NCI-H187 treated with DMSO at 0.1 percent for 48 hours (cell line): Measurements from ENCODE around the gene ADAM8.

ENCODE experiments used
- DNase-seq: peaks from one replicate; lab custom pipeline; 2025; lab: John Stamatoyannopoulos, UW

Gene ADAM8

DNA sequence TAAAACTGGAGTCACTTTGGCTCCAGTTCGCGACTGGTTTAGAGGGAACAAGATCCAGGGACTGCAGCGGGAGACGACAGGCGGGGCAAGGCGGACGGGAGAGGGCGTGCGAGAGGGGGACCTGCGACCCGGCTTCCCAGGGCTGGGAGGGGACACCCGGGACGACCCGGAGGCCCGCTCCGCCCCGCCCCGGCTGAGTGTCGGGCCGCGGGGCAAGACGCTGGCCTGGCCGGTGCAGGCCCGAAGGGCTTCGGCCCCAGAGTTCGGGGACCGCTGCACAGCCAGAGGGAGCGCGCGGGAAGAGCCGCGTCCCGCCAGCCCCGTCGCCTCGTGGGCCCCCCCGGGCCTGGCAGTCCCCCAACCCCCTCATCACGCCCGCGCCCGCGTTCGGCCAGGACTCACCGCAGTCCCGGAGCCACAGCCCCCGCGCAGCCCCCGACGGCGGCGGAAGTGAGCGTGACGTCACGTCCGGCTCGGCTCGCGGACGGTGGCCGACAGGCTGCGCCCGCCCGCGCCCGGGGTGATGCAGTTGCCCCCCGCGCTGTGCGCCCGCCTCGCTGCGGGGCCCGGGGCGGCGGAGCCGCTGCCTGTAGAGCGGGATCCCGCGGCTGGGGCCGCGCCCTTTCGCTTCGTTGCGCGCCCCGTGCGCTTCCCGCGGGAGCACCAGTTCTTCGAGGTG is 31.9 kb upstream of the ADAM8 start, which contains the start of the genes TUBGCP2 and ZNF511:
TSS of gene TUBGCP2 (minus strand) at position 452 of the 679 bp plus-strand sequence. CDS start 5,931 bp downstream, outside the sequence.
TSS of gene ZNF511 (plus strand) at position 494 of the 679 bp plus-strand sequence. CDS start at position 524, 30 bp downstream.
- DNase-seq = no peak

DNA sequence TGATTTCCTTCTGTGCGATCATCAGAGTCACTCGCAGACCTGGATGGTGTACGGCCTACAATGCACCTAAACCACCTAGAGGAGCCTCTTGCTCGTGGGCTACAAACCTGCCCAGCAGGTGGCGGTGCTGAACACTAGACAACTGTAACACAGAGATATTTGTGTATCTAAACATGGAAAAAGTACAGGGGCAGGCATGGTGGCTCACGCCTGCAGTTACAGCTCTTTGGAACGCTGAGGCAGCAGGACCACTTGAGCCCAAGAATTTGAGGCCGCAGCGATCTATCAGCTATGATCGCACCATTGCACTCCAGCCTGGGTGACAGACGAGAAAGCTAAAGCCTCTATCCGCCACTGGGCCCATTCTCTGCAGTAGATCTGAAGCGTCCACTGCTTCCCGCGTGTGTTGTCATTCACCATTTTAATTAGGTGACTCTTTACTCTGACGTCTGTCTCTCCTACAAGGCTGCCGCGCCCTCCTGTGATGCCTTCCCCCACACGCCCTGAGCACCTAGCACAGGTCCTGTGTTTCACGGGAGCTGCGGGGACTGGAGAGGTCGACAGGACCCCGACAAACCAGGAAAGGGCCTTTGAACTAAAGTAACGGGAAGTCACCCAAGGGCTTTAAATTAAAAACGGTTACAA is 31.2 kb upstream of the ADAM8 start:
- no peak for DNase-seq

- DNase-seq = no peak
These were observed 30.3 kb upstream of the ADAM8 start for GRCh38 chr10:133306941-133307379.

- DNase-seq = no peak
These were observed 29.4 kb upstream of the ADAM8 start for GRCh38 chr10:133306097-133306476.

- DNase-seq = no peak
These were observed 26.5 kb upstream of the ADAM8 start for GRCh38 chr10:133303206-133303605.

- DNase-seq = no peak
These were observed 25.6 kb upstream of the ADAM8 start for GRCh38 chr10:133302230-133302629.

DNA sequence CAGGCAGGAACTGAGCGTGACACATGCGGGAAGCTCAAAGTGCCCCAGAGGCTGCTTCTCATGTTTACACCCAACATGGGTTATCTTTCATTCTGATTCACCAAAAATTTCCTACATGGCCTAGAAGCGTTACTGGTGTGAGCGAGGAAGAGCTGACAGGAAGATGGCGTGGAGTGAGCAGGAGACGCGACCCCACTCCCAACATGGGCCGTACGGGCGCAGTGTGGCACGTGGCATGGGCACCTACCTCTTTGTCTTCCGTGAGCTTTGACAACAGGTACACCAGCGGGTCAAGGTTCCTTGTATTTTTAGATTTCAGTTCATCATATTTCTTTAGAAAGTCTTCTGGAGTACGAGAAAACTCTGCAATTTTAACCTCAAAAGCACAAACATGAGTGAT is 23.1 kb upstream of the ADAM8 start:
- no peak for DNase-seq

- DNase-seq = no peak
These were observed 22.6 kb upstream of the ADAM8 start for GRCh38 chr10:133299224-133299623.

GRCh38 chr10:133298466-133298865 is 21.8 kb upstream of the ADAM8 start:
- DNase-seq = no peak

- no peak for DNase-seq
These were observed 20.8 kb upstream of the ADAM8 start for GRCh38 chr10:133297504-133297903.

DNA sequence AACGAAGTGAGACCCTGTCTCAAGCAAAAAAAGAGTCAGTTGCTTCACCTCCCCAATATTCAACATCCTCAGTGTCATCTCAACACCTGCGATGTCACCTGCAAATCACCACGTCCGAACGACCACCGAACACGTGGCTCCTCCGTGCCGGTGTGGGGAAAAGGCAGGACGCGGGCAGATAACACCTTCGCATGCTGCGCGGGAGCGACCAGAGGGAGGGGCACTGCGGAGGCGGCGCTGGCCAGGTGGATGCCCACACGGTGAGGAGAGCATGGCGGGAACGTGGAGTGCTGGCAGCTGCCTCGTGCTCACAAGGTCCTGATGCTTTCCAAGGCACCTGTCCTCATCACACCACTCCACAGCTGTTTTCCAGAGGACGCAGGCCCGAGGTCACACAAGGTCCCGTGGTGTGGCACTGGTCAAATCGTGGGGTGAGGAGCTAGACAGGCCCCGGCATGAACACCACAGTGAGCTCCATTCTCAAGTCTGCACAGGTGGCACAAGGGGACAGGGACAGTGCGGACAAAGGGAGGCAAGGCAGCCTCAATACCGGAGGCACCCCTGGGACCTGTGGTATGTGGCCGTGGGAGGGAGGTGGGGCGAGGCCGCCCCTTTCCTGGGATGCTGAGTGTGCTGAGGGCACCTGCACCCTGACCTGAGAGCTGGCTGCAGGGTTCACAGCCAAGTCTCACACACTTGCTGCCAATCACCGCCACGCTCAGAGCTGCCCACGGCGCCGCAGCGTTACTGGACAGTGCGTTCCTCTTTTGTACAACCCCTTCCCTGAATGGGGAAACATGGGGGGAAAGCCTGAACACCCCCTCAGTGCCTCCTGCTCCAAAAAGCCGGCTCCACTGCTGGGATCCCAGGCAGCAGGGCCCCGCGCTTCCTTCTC is 19.0 kb upstream of the ADAM8 start:
- no peak for DNase-seq

DNA sequence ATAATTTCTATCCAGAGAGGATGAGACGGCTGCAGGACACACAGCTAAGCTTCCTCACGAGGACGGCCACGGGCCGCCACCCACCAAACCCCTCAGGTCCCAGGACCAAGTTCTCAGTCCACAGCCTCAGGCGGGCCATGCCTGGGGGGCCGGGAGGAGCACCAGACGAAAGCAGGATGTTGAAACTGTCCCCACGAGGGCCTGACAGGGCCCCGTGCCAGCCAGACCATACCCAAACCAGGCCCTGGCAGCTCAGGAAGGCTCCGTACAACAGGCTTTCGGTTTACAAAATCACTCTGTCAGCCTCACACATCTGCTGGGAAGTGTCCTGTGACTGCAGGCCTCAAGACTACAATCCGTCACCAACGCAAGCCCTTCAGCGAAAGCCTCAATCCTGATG is 17.5 kb upstream of the ADAM8 start:
- no peak for DNase-seq

DNA sequence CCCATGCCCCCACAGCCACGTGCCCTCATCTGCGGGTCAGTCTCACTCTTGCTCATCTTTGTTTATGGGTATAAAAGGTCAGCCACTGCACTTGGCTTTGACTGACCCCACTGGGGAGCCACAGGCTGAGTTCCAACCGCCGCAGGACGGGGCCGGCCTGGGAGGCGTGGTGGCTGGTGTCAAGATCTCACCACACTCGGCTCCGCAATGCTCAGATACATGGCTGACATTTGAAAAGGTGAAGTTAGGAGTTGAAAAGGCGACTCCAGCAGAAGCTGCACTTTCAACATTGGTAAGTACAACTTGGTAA is 17.1 kb upstream of the ADAM8 start:
- DNase-seq = no peak

- no peak for DNase-seq
These were observed 16.5 kb upstream of the ADAM8 start for GRCh38 chr10:133292919-133293809.

GRCh38 chr10:133289761-133290160 is 13.1 kb upstream of the ADAM8 start:
- DNase-seq = no peak

GRCh38 chr10:133287832-133288500 is 11.3 kb upstream of the ADAM8 start:
- no peak for DNase-seq

DNA sequence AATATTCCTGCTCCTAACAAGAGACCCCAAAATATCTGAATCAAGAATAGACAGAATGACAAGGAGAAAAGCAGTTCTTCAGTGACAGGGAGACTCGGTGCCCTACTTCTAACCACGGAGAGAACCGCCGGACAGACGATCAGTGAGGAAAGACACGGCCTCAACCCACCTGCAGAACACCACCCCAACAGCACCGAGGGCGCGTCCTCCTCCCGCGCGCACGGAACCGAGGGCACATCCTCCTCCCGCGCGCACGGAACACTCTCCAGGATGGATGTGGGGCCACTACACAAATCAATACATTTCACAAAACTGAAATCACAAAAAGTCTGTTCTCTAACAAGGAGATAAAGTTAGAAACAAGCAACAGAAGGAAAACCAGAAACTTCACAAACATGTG is 9.7 kb upstream of the ADAM8 start:
- no peak for DNase-seq

DNA sequence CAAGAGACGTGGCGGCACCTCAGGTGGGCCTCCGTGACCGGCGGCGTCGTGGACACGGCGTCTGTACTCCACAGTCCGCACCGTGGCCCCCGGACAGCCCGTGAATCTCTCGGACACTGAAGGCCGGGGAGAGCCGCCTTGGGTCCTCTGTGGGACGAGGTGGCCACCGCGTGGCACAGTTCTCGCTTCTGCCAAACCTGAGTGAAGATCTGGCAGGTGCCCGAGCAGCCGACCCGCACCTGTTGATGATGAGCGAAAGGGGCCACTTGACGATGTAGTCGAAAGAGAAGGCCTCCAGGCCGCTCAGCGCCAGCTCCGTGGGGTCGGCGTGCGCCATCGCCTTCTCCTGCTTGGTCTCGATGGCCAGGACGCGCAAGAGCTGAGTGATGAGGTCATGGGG is 8.5 kb upstream of the ADAM8 start:
- no peak for DNase-seq

DNA sequence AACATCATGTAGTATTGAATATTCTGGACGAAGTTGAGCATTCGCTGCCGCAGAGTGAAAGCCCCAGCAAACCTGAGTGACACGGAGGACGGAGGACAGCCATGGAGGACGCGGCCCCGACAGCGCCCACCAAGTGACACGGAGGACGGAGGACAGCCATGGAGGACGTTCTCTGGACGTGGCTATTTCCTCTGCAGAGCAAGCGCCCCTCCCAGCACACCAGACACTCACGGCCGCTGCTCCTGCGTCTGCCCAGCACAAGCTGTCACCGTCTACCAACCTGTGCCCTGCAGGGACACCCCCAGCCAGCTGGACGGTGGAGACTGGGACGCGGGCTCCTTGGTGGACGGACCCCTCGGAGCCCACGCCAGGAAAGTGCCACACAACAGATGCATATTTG is 7.3 kb upstream of the ADAM8 start:
- DNase-seq = no peak

- no peak for DNase-seq
These were observed 6.2 kb upstream of the ADAM8 start for GRCh38 chr10:133282846-133283390.
